ENCODE data around the gene ISCU.

The ISCU gene

GRCh38 chr12:108591267-108591980 lies 29.0 kb downstream of the ISCU start:
- DNase-seq = no peak

- DNase-seq = no peak
These were observed 29.9 kb downstream of the ISCU start for GRCh38 chr12:108592033-108592909.

GRCh38 chr12:108594323-108594903 lies 32.0 kb downstream of the ISCU start:
- DNase-seq = no peak

- DNase-seq = no peak
These were observed 32.7 kb downstream of the ISCU start for GRCh38 chr12:108594960-108595710.

GRCh38 chr12:108595711-108596647 lies 33.6 kb downstream of the ISCU start:
- DNase-seq = no peak

GRCh38 chr12:108596854-108597558 lies 34.6 kb downstream of the ISCU start:
- DNase-seq = no peak

GRCh38 chr12:108597559-108598471 lies 35.4 kb downstream of the ISCU start, which contains the start of gene TMEM119:
TMEM119 (minus strand) TSS chr12:108598084; CDS start chr12:108592383, 5,701 bp downstream.
- no peak for DNase-seq

GRCh38 chr12:108598553-108599250 lies 36.3 kb downstream of the ISCU start:
- DNase-seq = no peak

- DNase-seq = no peak
These were observed 37.1 kb downstream of the ISCU start for GRCh38 chr12:108599541-108599940.

- DNase-seq = no peak
These were observed 37.7 kb downstream of the ISCU start for GRCh38 chr12:108599948-108600701.

- no peak for DNase-seq
These were observed 38.3 kb downstream of the ISCU start for GRCh38 chr12:108600702-108601007.

GRCh38 chr12:108602209-108602705 lies 39.9 kb downstream of the ISCU start:
- no peak for DNase-seq

GRCh38 chr12:108602976-108603704 lies 40.7 kb downstream of the ISCU start:
- no peak for DNase-seq

- no peak for DNase-seq
These were observed 41.3 kb downstream of the ISCU start for GRCh38 chr12:108603743-108604142.

GRCh38 chr12:108604208-108604941 lies 42.0 kb downstream of the ISCU start:
- no peak for DNase-seq

- no peak for DNase-seq
These were observed 42.7 kb downstream of the ISCU start for GRCh38 chr12:108605000-108605689.
